Karpas-422 (cell line): ENCODE results near the gene SLC25A12. TPM values are rescaled to one million over a fixed set of nuclear protein-coding genes. Genes with fewer than 3 reads are reported as not detected.
A peak's percentile ranks its signal among the peaks of the same experiment; 100 is the strongest.

Source experiments
- DNase-seq: peaks from one replicate; pipeline ENCODE4 v3.0.0-alpha.2; 2015
- H2AFZ ChIP-seq: fragments of 200-600 bp; sonication (generic); 2 replicates; pipeline ENCODE4 v1.6.1; 2014; ENCODE audit warnings: antibody characterized with exemption, low read length, mixed read lengths
- H3K27ac ChIP-seq: fragments of 200-600 bp; sonication (generic); 2 replicates; pipeline ENCODE4 v1.5.1; 2014; ENCODE audit warnings: mild to moderate bottlenecking, low read length, moderate library complexity
- H3K27me3 ChIP-seq: fragments of 200-600 bp; sonication (generic); 2 replicates; pipeline ENCODE4 v1.6.1; 2014; ENCODE audit warnings: low read length, mixed read lengths
- H3K36me3 ChIP-seq: fragments of 200-600 bp; sonication (generic); 2 replicates; pipeline ENCODE4 v1.6.1; 2014; ENCODE audit warnings: low read length, mixed read lengths; ENCODE audit not compliant: insufficient read depth
- H3K4me1 ChIP-seq: fragments of 200-600 bp; sonication (generic); 2 replicates; pipeline ENCODE4 v1.6.1; 2014; ENCODE audit warnings: mild to moderate bottlenecking, low read length, mixed read lengths
- H3K4me2 ChIP-seq: fragments of 200-600 bp; sonication (generic); 2 replicates; pipeline ENCODE4 v1.6.1; 2014; ENCODE audit warnings: low read length, low read depth, mild to moderate bottlenecking; ENCODE audit not compliant: poor library complexity, severe bottlenecking
- H3K4me3 ChIP-seq: fragments of 200-600 bp; sonication (generic); 2 replicates; pipeline ENCODE4 v1.5.1; 2014; ENCODE audit warnings: mild to moderate bottlenecking, antibody characterized with exemption, low read length, mixed read lengths
- H3K79me2 ChIP-seq: fragments of 200-600 bp; sonication (generic); 2 replicates; pipeline ENCODE4 v1.6.1; 2014; ENCODE audit warnings: mild to moderate bottlenecking, low read length, mixed read lengths
- H3K9ac ChIP-seq: fragments of 200-600 bp; sonication (generic); 2 replicates; pipeline ENCODE4 v1.6.0; 2014; ENCODE audit warnings: low read length
- H3K9me2 ChIP-seq: fragments of 200-600 bp; sonication (generic), shearing (Covaris generic); replicated peaks from 2 replicates; pipeline ENCODE4 v1.6.0; 2014; ENCODE audit warnings: mild to moderate bottlenecking, low read length, moderate library complexity; ENCODE audit not compliant: insufficient read depth
- H3K9me3 ChIP-seq: fragments of 300-700, 200-600 bp; sonication (generic); 2 replicates; pipeline ENCODE4 v1.6.1; 2014; ENCODE audit warnings: low read length, mixed read lengths
- H4K20me1 ChIP-seq: fragments of 200-600 bp; sonication (generic); 2 replicates; pipeline ENCODE4 v1.6.1; 2014; ENCODE audit warnings: mild to moderate bottlenecking, antibody characterized with exemption, low read length, low read depth; ENCODE audit not compliant: insufficient read depth
- small RNA-seq: library from RNA; depleted of rRNA; stranded (forward); fragments of <200 nt; gene quantifications from one replicate; pipeline ENCODE3, GENCODE V24; 2014
- total RNA-seq: library from RNA; depleted of rRNA; stranded (reverse); fragments of >200 nt; shearing (Covaris generic); gene quantifications from 2 replicates; pipeline ENCODE4 v1.2.3, GENCODE V29; 2014; ENCODE audit warnings: low replicate concordance; rRNA removed

The SLC25A12 gene
- total RNA-seq, 1 experiment from 2014 or later, result 55.8 TPM

DNA sequence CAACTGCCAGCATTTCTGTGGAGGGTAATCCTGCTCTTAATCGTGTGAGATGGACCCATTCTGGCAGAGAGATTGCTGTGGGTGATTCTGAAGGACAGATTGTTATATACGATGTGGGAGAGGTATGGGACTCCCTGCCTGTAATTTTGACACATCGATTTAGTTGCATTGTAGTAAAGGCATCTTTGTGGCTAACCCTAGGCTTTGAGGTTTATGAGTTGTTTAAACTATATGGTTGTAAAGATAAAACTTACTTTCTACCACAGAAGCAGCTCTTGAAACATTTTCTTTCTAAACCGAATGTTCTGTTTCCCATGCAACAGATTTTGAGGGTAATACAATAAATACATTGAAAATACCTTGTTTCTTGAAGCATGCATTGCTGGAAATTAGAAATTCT lies 148.2 kb downstream of the SLC25A12 start:
- Histone ChIP-seq H3K9me2 (no peaks in the 10 kb centered on the region), H3K36me3 (0 out of 2 replicates have a peak, but pooled peaks cover 7% of the 10 kb centered on the region), H3K9me3 (no peaks in the 10 kb centered on the region), H3K27me3 (no peaks in the 10 kb centered on the region), H3K79me2 (no peaks in the 10 kb centered on the region), H3K9ac (no peak overlapping the region), H3K4me3 (no peak overlapping the region), H3K4me2 (no peak overlapping the region), H3K27ac (no peak overlapping the region), H2AFZ (no peak overlapping the region), H4K20me1 (no peaks in the 10 kb centered on the region), H3K4me1 (peaks cover 37% of the 10 kb centered on the region)
- DNase-seq, result no peak

- no peaks in the 10 kb centered on the region for H3K9me3 ChIP-seq
- no peak overlapping the region for H3K9ac ChIP-seq
- no peaks in the 10 kb centered on the region for H3K9me2 ChIP-seq
- H3K27ac ChIP-seq, result no peak overlapping the region
- no peak for DNase-seq
- no peaks in the 10 kb centered on the region for H3K79me2 ChIP-seq
- H4K20me1 ChIP-seq, result no peaks in the 10 kb centered on the region
- 0 out of 2 replicates have a peak, but pooled peaks cover 7% of the 10 kb centered on the region for H3K36me3 ChIP-seq
- H3K4me3 ChIP-seq, result no peak overlapping the region
- H3K4me1 ChIP-seq, result peaks cover 44% of the 10 kb centered on the region
- no peak overlapping the region for H2AFZ ChIP-seq
- H3K4me2 ChIP-seq, result no peak overlapping the region
- no peaks in the 10 kb centered on the region for H3K27me3 ChIP-seq
Observed at GRCh38 chr2:171745141-171745540, 148.9 kb downstream of the SLC25A12 start.

DNA sequence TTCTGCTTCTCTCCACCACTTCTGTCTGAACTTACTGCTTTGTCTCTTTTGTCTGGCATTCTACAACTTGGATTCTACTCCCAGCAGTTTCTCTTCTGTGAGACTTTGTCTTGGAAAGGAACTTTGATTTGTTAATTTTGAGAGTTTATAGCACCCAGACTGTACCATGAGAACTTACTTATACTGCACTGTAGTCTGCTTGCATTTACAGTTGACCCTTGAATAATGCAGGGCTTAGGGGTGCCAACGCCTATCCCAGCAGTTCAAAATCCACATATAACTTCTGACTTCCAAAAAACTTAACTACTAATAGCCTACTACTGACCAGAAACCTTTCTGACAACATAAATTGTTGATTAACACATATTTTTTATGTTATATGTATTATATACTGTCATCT lies 151.3 kb downstream of the SLC25A12 start:
- H3K9me3 ChIP-seq, result no peaks in the 10 kb centered on the region

DNA sequence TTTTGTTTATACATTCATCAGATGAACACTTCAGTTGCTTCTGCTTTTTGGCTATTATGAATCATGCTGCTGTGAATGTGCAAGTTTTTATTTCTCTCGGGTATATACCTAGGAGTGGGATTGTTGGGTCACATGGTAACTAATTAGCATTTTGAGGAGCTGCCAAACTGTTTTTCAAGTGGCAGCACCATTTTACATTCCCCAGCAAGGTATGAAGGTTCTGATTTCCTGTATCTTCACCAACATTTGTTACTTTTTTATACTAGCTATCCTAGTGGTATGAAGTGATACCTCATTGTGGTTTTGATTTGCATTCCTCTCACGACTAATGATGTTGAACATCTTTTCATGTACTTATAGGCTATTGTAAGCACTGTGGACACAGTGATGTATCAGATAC lies 152.9 kb downstream of the SLC25A12 start:
- Histone ChIP-seq H2AFZ (no peak overlapping the region), H3K4me2 (peak overlapping the region; percentile 43)
- peak; percentile 79 for DNase-seq

More for the DNA sequence above, 151.3 kb downstream of the SLC25A12 start:
- Histone ChIP-seq H3K27me3 (no peaks in the 10 kb centered on the region), H3K4me1 (peaks cover 44% of the 10 kb centered on the region), H4K20me1 (no peaks in the 10 kb centered on the region), H3K4me3 (no peak overlapping the region), H3K79me2 (no peaks in the 10 kb centered on the region), H3K36me3 (0 out of 2 replicates have a peak, but pooled peaks cover 9% of the 10 kb centered on the region), H3K27ac (peak overlapping the region; percentile 22), H3K9ac (no peak overlapping the region), H3K4me2 (peak overlapping the region; percentile 44), H3K9me2 (no peaks in the 10 kb centered on the region), H2AFZ (no peak overlapping the region)
- DNase-seq, result no peak

DNA sequence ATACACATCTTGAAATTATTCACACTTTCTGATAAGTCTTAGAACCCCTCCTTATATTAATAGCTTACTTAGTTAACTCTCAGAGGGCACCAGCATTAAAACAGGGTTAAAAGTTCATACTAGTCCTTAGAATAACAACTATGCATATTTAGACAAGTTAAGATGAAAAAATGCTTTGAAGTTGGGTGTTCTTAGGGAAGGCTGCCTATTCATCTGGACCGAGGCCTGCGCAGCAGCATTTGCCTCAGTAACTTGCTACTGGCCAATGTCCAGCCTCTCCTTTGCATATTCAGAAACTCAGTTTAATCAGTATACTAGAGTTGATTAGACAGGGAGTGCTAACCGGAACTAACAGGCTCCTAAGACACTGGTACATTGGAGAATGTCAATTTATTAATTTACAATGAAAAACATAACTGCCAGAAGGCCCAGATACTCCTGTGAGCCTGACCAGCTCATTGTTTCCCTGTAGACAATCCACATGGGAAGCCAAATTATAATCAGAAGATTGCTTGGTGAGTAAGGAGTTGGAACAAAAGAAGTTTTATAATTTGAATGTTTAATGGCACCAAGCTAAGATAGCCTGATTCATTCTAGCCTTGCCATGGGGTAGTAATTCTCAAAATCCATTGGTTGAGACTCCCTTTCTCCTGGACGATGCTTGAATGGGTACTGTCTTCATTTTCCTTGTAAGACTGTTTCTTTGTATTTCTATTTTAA lies 157.9 kb downstream of the SLC25A12 start:
- no peak overlapping the region for H3K27ac ChIP-seq
- H3K4me2 ChIP-seq, result no peak overlapping the region
- no peak overlapping the region for H3K4me3 ChIP-seq
- DNase-seq, result no peak
- no peaks in the 10 kb centered on the region for H3K27me3 ChIP-seq
- peaks cover 25% of the 10 kb centered on the region for H3K4me1 ChIP-seq
- H3K9ac ChIP-seq, result no peak overlapping the region
- H3K36me3 ChIP-seq, result 0 out of 2 replicates have a peak, but pooled peaks cover 3% of the 10 kb centered on the region
- H2AFZ ChIP-seq, result no peak overlapping the region
- H3K9me2 ChIP-seq, result no peaks in the 10 kb centered on the region
- H3K79me2 ChIP-seq, result no peaks in the 10 kb centered on the region
- no peaks in the 10 kb centered on the region for H4K20me1 ChIP-seq
- no peaks in the 10 kb centered on the region for H3K9me3 ChIP-seq

More for the DNA sequence above, 152.9 kb downstream of the SLC25A12 start:
- Histone ChIP-seq H3K9me2 (no peaks in the 10 kb centered on the region), H3K27ac (peak overlapping the region; percentile 32), H3K4me3 (no peak overlapping the region), H3K27me3 (no peaks in the 10 kb centered on the region), H3K9me3 (no peaks in the 10 kb centered on the region), H3K9ac (no peak overlapping the region), H3K4me1 (peaks cover 44% of the 10 kb centered on the region), H3K36me3 (0 out of 2 replicates have a peak, but pooled peaks cover 9% of the 10 kb centered on the region), H3K79me2 (no peaks in the 10 kb centered on the region), H4K20me1 (no peaks in the 10 kb centered on the region)

Small RNAs within 50 kb of the gene (small RNA-seq; reads per million reads assigned to genes)
- gene RNU6-182P, result not detected

Other genes starting within 250 kb of the SLC25A12 start
- 36.5 and 48.4 TPM in 2 replicates for gene DYNC1I2, start 206.8 kb downstream of the SLC25A12 start, total RNA-seq
- gene HAT1, start 28.2 kb upstream of the SLC25A12 start, total RNA-seq, result 32.4 and 56.8 TPM in 2 replicates
- gene METAP1D, start 105.7 kb upstream of the SLC25A12 start, total RNA-seq, result 4.9 and 20.7 TPM in 2 replicates
- gene DLX1, start 191.3 kb upstream of the SLC25A12 start, total RNA-seq, result 1.0 and 1.2 TPM in 2 replicates
- gene DLX2, start 208.7 kb upstream of the SLC25A12 start, total RNA-seq, result 0.97 and 1.5 TPM in 2 replicates